Measurements from ENCODE around the gene PGA5.

The PGA5 gene

GRCh38 chr11:61275191-61275590, 34.2 kb downstream of the PGA5 start:
- no peak for DNase-seq (ENCODE audit: extremely low read depth, low read depth)
- TF ChIP-seq CTCF (IDR thresholded peaks at IDR 0.05; ENCODE audit: low read depth, low read length, missing control alignments), result no peak

GRCh38 chr11:61277186-61278000, 36.4 kb downstream of the PGA5 start:
- no peak for DNase-seq (ENCODE audit: extremely low read depth, low read depth)
- TF ChIP-seq CTCF (IDR thresholded peaks at IDR 0.05; ENCODE audit: low read depth, low read length, missing control alignments), result no peak
- no peak overlapping the region for H3K4me3 ChIP-seq (replicated peaks; ENCODE audit: low read depth, low read length)

More at GRCh38 chr11:61275191-61275590, 34.2 kb downstream of the PGA5 start:
- H3K4me3 ChIP-seq (replicated peaks; ENCODE audit: low read depth, low read length), result no peak overlapping the region

DNA sequence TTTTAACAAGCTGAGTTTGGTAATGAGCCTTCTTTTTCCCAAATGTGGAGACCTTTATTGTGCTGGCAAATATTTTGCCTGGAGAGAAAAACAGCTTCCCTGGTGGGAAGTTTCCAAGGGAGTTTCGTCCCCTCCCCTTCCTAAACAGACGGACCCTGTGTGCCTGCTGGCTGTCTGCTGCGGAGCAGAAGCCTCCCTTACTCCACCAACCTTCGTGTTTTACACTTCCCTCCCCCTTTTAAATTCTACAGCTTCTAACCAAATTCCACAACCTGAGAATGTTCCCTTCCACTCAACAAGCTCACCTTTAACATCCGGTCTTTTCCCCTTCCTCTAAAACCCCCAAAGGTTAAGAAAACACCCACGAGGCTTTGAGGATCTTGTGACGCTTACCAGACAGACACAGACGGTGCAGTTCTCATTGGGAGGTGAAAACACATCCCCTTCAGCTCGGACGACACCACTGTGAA, 37.1 kb downstream of the PGA5 start:
- no peak for DNase-seq (ENCODE audit: extremely low read depth, low read depth)
- TF ChIP-seq CTCF (IDR thresholded peaks at IDR 0.05; ENCODE audit: low read depth, low read length, missing control alignments), result no peak
- H3K4me3 ChIP-seq (replicated peaks; ENCODE audit: low read depth, low read length), result no peak overlapping the region

GRCh38 chr11:61279934-61280659, 39.1 kb downstream of the PGA5 start:
- TF ChIP-seq CTCF (IDR thresholded peaks at IDR 0.05; ENCODE audit: low read depth, low read length, missing control alignments), result no peak
- H3K4me3 ChIP-seq (replicated peaks; ENCODE audit: low read depth, low read length), result no peak overlapping the region
- DNase-seq (ENCODE audit: extremely low read depth, low read depth), result no peak

DNA sequence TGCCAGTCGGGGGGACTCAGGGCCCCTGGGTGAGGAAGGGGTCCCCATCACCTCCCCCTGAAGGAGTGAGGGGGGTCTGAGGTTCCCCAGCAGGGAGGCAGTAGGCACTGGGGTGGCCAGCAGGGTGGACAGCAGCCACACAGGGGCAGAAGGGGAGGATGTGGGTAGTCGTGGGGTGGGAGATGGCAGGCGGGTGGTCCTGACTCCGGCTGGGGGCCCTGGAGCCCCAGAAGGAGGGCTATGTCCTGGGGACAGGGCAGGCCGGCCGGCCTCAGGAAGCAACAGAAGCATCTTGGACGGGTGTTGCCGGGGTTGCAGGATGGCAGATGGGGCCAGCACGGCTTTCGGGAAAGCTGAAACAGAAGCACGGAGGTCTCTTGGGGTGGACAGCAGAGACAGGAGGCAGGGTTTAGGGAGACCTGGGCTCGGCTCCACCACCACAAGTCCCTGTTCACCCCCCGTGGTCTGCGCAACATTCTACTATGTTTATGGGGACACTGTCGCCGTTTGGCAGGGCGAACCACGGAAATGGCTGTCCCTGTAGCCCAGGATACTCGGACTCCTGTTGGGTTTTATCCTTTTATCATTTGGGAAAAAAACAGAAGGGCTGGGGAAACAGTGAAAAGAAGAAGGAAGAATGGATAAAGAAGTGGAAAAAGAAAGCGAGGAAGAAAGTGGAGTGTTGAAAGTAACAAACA, 40.1 kb downstream of the PGA5 start:
- no peak for DNase-seq (ENCODE audit: extremely low read depth, low read depth)
- H3K4me3 ChIP-seq (replicated peaks; ENCODE audit: low read depth, low read length), result no peak overlapping the region
- TF ChIP-seq CTCF (IDR thresholded peaks at IDR 0.05; ENCODE audit: low read depth, low read length, missing control alignments), result no peak

DNA sequence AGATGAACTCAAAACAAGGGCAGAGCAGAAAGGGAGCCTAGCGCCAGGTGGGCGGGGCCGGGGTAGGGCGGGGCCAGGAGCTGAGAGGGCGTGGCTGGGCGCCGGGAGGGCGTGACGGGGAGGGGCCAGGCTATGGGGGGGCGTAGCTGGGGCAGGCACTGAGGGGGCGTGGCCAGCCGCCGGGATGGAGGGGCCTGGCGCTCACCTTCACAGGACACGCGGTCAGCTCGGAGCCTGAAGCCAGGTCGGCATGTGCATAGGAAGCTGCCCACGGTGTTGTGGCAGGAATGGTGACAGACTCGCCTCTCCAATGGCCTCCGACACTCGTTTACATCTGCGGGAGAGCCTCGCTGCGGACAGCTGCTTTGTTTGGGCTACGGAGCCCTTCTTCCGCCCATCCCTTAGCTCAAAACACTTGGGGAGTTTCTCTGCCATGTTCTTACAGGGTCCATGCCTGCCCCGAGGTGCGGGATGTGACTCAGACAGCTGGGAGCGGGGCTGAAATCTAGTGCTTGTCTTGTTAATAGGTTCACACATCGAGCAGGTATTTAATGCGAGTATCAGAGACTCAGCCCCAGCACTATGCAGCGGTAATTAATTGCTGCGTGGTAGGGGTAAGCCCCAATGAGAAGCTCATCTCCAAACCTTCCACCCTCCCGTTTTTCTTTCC, 40.7 kb downstream of the PGA5 start:
- TF ChIP-seq CTCF (IDR thresholded peaks at IDR 0.05; ENCODE audit: low read depth, low read length, missing control alignments), result no peak
- no peak for DNase-seq (ENCODE audit: extremely low read depth, low read depth)
- no peak overlapping the region for H3K4me3 ChIP-seq (replicated peaks; ENCODE audit: low read depth, low read length)

Data from HFF-Myc (cell line).